Right cardiac atrium (tissue), 5 donors: ENCODE results near the gene CYLD. TPM values are rescaled to one million over a fixed set of nuclear protein-coding genes. Genes with fewer than 3 reads are reported as not detected.

ENCODE experiments used
- ATAC-seq, 2 donors: fragments of 200-7000 bp; cut with Tn5 transposase; one replicate each; pipeline versions ENCODE4 v1.8.0 to v1.9.1; 2020; ENCODE audit warnings: moderate library complexity in 2 of 2, mild to moderate bottlenecking in 1 of 2
- DNase-seq, 3 donors: peaks; one replicate each; pipeline ENCODE4 v3.0.0-alpha.2; 2020
- H3K27ac ChIP-seq: one replicate; pipeline ENCODE4 v1.5.1; 2013; ENCODE audit warnings: mild to moderate bottlenecking, low read length, control low read depth, moderate library complexity
- H3K27me3 ChIP-seq: one replicate; pipeline ENCODE4 v1.6.1; 2013; ENCODE audit not compliant: control insufficient read depth, insufficient read depth
- H3K4me1 ChIP-seq: one replicate; pipeline ENCODE4 v1.6.1; 2013; ENCODE audit warnings: low read length; ENCODE audit not compliant: control insufficient read depth, insufficient read depth
- H3K4me3 ChIP-seq: one replicate; pipeline ENCODE4 v1.5.1; 2013; ENCODE audit warnings: low read length, control low read depth
- H3K9me3 ChIP-seq: one replicate; pipeline ENCODE4 v1.6.1; 2013; ENCODE audit warnings: low read length; ENCODE audit not compliant: control insufficient read depth
- WGBS: extraction: QIAGEN DNeasy Blood & Tissue Kit; methylation state at CpG from one replicate; pipeline ENCODE4 v1.1.7; 2013; 5-methylcytosine and 5-hydroxymethylcytosine counted together
- intact Hi-C, 4 donors: fragments of 100-400 bp; cut with DNase I; formaldehyde crosslinking; loops; one replicate each; pipeline versions ENCODE4 v1.11.0 to v1.14.0; 2022 to 2023
- polyA plus RNA-seq: library from polyadenylated mRNA; stranded (reverse); fragments of 200-250 nt; gene quantifications from one replicate; pipeline ENCODE4 v1.2.3, GENCODE V29; 2013
- total RNA-seq, 4 donors: library from RNA; stranded (reverse); fragmentation: NEBNext Ultra II Directional; extraction: Animal tissue kit (Norgen Biotek cat#: 25700); gene quantifications; one replicate each; pipeline ENCODE4 v1.2.1, GENCODE V29; 2021
- donor health status: healthy with polysubstance abuse.
- donor health status: DM: no; HTN: yes; CAD: no.
- donor health status: DM: no; HTN: no; CAD: no.
- donor health status: DM: no; HTN: yes; CAD: no; lungs with severe emphysema.
- donor health status: DM: yes; HTN: yes; CAD: no.

CYLD gene
- total and polyA plus RNA-seq, 5 donors = 10.0 to 35.7 (median 32.9) TPM

DNA sequence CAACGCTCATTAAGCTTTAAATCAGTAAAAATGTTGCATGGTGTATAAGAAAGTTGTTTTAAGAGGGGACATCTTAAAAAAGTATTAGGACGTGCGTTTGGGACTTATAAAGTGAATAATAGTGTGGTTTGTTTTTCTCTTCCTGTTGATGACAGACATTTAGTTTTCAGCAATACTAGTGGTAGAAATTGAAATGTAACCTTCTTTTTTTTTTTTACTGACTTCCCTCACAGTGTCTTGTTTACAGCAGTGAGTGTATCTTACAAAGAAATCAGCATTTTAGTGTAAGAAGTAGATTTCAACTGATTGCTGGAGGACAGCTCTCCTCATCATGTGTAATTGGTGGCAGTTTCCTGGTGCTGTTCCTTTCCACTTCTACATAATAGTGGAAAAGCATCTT lies 39.6 kb downstream of the CYLD start:
- Histone ChIP-seq H3K4me1 (no peaks in the 10 kb centered on the region), H3K4me3 (no peak overlapping the region), H3K27ac (no peak overlapping the region), H3K9me3 (no peaks in the 10 kb centered on the region), H3K27me3 (no peaks in the 10 kb centered on the region)
- DNase-seq (no peak), ATAC-seq (no peak)
- intact Hi-C loops = no loop called here
- 90% methylated on average over 3 of the region's 3 CpGs for WGBS

DNA sequence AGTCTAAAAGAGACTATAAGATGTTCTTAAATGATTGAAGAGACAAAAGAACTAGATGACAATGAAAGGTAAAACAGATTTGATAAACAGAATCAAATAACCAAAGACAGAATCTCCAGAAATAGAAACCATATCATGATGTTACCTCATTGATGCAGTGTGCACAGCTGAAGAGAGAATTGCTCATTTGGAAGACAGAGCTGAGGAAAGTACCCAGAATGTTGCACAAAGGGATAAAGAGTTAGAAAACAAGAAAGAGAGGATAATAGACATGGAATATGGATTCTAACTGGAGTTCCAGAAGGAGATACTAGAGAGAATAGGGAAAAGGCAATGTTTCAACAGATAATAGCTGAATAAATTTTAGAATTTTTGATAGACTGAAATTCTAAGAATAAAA lies 47.9 kb downstream of the CYLD start:
- H3K4me1 ChIP-seq = no peaks in the 10 kb centered on the region
- no peak overlapping the region for H3K4me3 ChIP-seq
- intact Hi-C loops = no loop called here
- H3K27me3 ChIP-seq = no peaks in the 10 kb centered on the region
- ATAC-seq (no peak), DNase-seq (no peak)
- H3K9me3 ChIP-seq = no peaks in the 10 kb centered on the region
- H3K27ac ChIP-seq = no peak overlapping the region

DNA sequence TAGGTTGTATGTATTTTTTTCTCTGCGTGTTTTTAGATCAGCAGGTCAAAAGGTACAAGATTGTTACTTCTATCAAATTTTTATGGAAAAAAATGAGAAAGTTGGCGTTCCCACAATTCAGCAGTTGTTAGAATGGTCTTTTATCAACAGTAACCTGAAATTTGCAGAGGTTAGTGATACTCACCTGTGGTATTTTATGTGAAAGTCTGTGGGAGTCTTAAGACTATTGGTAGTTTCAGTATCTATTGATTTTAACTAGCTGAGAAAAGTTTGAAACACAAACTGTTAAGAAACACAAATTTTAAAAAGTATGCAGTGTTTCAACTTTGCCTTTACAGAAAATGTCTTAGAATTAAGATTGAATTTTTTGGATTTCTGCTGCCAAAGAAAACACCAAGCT lies 49.6 kb downstream of the CYLD start:
- intact Hi-C loops = no loop called here
- no peak overlapping the region for H3K27ac ChIP-seq
- ATAC-seq (no peak), DNase-seq (no peak)
- H3K9me3 ChIP-seq = no peaks in the 10 kb centered on the region
- H3K4me1 ChIP-seq = no peaks in the 10 kb centered on the region
- no peak overlapping the region for H3K4me3 ChIP-seq
- H3K27me3 ChIP-seq = no peaks in the 10 kb centered on the region
- WGBS = 96% methylated on average over 2 of the region's 2 CpGs

DNA sequence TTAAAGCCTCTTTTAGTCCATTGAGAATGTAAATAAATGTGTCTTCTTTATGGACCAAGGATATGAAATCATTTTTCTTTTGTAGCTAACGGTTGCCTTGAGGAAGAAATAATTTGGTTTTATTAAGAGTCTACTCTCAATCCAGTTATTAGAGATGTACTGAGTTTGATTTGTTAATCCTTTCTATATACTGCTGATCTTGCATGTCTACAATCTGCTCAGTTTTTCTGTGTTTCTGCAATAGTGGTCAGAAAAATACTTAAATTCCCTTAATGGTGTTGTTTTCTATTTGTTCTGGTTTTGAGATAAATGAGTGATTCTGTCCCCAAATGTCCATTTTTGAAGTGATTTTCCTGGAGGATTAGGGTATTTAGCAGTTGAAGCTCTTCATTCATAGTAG lies 54.9 kb downstream of the CYLD start:
- Histone ChIP-seq H3K4me1 (no peaks in the 10 kb centered on the region), H3K27ac (no peak overlapping the region), H3K27me3 (no peaks in the 10 kb centered on the region), H3K4me3 (no peak overlapping the region), H3K9me3 (no peaks in the 10 kb centered on the region)
- no peak for DNase-seq
- intact Hi-C loops = no loop called here
- WGBS = 87% methylated on average over 1 of the region's 1 CpG
- no peak for ATAC-seq

DNA sequence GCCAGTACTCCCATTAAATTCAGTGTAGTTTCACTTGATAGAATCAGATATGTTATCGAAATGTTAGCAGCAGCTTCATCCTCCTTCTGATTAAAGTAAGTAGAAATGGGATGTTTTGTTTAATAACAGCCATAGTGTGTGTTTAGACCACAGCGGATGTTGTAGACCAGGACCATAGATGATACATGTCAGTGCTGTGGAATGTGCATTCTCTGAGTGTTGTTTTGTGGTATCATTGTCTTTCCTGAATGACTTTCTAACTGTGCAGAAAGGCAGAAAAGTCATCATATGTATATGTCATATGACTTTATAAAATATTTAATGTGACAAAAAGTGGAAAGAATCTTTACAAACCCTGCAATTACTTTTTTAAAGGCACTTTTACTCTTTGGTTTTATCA lies 55.6 kb downstream of the CYLD start:
- Histone ChIP-seq H3K27ac (no peak overlapping the region), H3K4me1 (no peaks in the 10 kb centered on the region), H3K27me3 (no peaks in the 10 kb centered on the region), H3K9me3 (no peaks in the 10 kb centered on the region), H3K4me3 (no peak overlapping the region)
- intact Hi-C loops = no loop called here
- no peak for ATAC-seq
- WGBS = 97% methylated on average over 2 of the region's 2 CpGs
- DNase-seq = no peak

DNA sequence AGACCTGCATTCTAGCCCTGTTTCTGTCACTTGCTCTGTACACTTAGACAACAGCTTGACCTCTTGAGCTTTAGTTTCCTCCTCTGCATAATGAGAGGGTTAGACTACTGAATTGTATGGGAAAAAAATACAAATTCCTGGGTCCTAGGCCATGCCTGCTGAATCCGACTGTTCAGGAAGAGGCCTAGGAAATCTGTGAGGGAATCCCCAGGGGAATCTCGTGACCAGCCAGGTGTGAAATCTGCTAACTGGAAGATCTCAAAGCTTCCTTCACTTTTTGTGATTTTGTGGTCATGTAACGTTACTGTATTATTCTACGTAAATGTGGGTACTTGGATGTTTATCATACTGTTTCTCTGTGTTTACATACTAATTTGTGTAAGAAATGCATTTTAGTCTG lies 58.2 kb downstream of the CYLD start:
- no peaks in the 10 kb centered on the region for H3K27me3 ChIP-seq
- ATAC-seq (no peak), DNase-seq (no peak)
- 91% methylated on average over 4 of the region's 4 CpGs for WGBS
- H3K27ac ChIP-seq = no peak overlapping the region
- no peaks in the 10 kb centered on the region for H3K9me3 ChIP-seq
- H3K4me1 ChIP-seq = no peaks in the 10 kb centered on the region
- intact Hi-C loops = loop anchor here in 2 of 4 donors (10.0 kb wide), 2 partner anchors 115 to 125 kb away; partner anchors contain the start of gene SNX20 (in 1 of the 2)
- no peak overlapping the region for H3K4me3 ChIP-seq

DNA sequence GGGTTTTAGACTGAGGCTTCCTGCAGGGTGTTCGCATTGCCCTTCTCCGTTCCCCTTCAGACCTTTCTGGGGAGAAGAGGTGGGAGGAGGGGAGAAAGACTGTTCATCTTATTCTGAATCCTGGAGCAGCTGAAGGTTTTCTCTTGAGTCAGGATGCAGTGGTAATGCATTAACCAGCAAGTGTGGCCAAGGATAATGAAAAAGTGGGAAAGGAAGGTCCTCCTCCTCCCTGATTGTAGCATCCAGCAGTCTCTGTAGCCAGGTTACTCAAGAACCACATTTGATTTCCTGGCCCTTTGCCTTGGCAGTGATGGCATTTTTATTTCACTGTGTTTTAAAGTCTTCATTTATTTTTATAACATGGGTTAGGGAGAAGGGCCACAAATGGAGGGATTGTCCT lies 59.1 kb downstream of the CYLD start:
- DNase-seq = no peak
- H3K27ac ChIP-seq = no peak overlapping the region
- no peaks in the 10 kb centered on the region for H3K9me3 ChIP-seq
- intact Hi-C loops = loop anchor here in 2 of 4 donors (10.0 kb wide), 2 partner anchors 116 to 126 kb away; partner anchors contain the start of gene SNX20 (in 1 of the 2)
- H3K27me3 ChIP-seq = no peaks in the 10 kb centered on the region
- 86% methylated on average over 2 of the region's 2 CpGs for WGBS
- H3K4me3 ChIP-seq = no peak overlapping the region
- no peaks in the 10 kb centered on the region for H3K4me1 ChIP-seq
- ATAC-seq = no peak

DNA sequence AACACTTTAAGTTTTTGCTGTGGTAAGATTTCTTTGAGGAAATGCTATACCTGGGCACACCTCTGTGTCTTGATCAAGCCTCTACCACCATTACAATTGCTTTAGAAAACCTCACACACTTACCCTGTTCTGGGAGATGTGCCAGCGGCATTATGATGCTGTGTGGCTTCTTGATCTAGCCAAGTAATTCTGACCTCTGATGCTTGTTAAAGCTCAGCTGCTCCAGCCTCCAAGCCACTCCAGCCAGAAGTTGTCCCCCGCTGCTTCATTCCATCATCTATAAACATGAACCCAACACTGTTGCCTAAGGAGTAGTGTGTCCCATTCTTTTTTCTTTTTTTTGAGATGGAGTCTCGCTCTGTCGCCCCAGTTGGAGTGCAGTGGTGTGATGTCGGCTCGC lies 60.1 kb downstream of the CYLD start:
- no peaks in the 10 kb centered on the region for H3K4me1 ChIP-seq
- WGBS = 88% methylated on average over 6 of the region's 6 CpGs
- intact Hi-C loops = loop anchor here in 2 of 4 donors (10.0 kb wide), 2 partner anchors 117 to 127 kb away; partner anchors contain the start of gene SNX20 (in 1 of the 2)

DNA sequence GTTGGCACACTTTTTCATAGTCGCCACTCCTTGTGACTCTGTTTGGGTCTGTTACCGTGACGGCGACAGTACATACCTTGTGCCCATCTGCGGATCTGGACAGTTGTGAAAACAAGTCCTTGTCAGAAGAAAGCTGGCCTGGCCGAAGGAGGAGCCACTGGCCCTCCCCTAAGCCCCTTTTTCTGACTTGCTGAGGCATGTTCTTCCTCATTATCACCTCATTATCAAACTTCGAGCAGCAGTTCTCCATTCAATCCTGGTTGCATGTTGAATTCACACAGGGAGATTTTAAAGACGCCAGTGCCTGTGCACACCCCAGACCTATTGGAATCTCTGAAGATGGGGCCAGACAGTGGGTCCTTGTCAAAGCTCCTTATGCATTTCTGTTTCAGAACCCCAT lies 61.1 kb downstream of the CYLD start:
- no peaks in the 10 kb centered on the region for H3K9me3 ChIP-seq
- 64% methylated on average over 8 of the region's 8 CpGs for WGBS
- DNase-seq (no peak), ATAC-seq (no peak)
- no peak overlapping the region for H3K4me3 ChIP-seq
- intact Hi-C loops = loop anchor here in 2 of 4 donors (10.0 kb wide), 2 partner anchors 118 to 128 kb away; partner anchors contain the start of gene SNX20 (in 1 of the 2)
- no peaks in the 10 kb centered on the region for H3K27me3 ChIP-seq
- no peaks in the 10 kb centered on the region for H3K4me1 ChIP-seq
- no peak overlapping the region for H3K27ac ChIP-seq

More for the DNA sequence above, 60.1 kb downstream of the CYLD start:
- no peak overlapping the region for H3K4me3 ChIP-seq
- DNase-seq = peak in 1 of 3 donors; percentile 48
- no peaks in the 10 kb centered on the region for H3K27me3 ChIP-seq
- ATAC-seq = no peak
- H3K27ac ChIP-seq = no peak overlapping the region
- no peaks in the 10 kb centered on the region for H3K9me3 ChIP-seq

DNA sequence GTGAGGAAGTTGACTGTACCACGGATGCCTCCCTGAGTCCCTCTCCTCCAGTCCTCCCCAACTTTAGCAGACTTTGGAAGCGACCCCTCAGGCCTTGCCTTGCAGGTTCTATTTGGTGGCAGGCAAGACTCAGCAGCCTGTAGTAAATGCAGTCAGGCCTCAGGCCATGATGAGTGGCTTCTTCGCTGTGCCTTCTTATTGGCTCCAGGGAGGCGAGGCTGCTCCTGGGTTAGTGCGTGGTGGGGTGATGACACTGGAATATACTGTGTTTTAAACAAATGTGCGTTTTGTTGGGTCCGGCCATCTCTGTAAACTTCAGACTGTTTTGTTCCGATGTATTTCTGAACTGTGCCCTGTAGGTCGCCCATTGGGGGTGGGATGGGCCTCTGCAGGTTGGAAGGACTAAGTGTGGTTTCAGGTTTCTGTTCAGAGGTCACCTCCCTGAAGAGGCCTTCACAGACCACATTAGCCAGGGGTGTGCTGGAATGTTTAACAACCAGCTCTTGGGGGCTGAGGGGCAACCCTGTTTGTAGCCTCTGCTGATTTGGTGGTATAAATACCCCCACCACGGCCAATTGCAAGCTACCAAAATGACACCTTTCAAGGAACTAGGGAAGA lies 62.5 kb downstream of the CYLD start:
- no peaks in the 10 kb centered on the region for H3K9me3 ChIP-seq
- intact Hi-C loops = loop anchor here in 2 of 4 donors (10.0 kb wide), 2 partner anchors 120 to 130 kb away; partner anchors contain the start of gene SNX20 (in 1 of the 2)
- no peak overlapping the region for H3K4me3 ChIP-seq
- no peak overlapping the region for H3K27ac ChIP-seq
- ATAC-seq (no peak), DNase-seq (no peak)
- no peaks in the 10 kb centered on the region for H3K4me1 ChIP-seq
- H3K27me3 ChIP-seq = no peaks in the 10 kb centered on the region
- WGBS = 89% methylated on average over 10 of the region's 10 CpGs

DNA sequence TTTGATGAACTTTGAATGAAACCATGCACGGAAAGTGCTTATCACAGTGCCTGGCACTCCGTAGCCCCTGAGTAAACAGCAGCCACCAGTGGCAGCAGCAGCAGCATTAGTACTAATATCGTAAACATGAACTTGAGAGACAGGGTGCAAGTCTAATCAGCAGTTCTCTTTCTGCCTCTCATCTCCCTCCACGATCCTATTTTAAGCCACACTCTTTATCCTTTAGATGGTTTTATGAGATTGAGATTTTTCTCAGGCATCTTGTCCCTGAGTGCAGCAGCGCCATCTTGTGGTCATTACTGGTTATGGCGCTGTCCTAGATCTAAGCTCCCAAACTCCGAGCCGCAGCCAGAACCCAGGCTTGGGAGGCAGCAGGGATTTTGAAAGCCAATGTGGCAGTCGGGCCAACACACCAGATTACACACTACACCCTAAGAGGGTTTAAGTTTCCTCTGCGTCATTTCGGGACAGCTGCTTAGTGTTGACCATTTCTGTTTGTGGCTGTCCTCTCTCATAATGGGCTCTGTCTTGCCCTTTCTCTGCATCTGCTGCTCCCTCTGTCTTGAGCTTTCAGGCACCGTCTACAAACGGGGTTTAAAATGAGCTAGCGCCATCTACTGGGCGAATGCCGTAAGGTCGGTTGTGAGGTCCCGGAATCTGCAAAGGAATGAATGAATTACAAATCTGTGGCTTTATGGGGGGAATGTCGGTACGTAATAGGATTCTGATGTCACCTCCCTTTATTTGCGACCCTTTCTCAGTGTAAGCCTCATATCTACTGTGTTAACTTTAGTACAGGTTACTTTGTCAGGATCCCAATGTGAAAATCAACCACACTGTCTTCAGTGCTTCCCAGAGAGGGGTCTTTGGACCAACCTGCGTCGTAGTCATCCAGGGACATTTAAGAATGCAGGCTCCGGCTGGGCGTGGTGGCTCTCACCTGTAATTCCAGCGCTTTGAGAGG lies 64.5 kb downstream of the CYLD start:
- intact Hi-C loops = loop anchor here in 2 of 4 donors (10.0 kb wide), 2 partner anchors 122 to 132 kb away; partner anchors contain the start of gene SNX20 (in 1 of the 2)
- DNase-seq = peak; percentile 83 to 93 (median 89)
- WGBS = 10% methylated on average over 26 of the region's 26 CpGs
- Histone ChIP-seq H3K9me3 (no peaks in the 10 kb centered on the region), H3K27ac (peak overlapping the region; percentile 65), H3K4me3 (peak overlapping the region; percentile 41), H3K27me3 (no peaks in the 10 kb centered on the region), H3K4me1 (no peaks in the 10 kb centered on the region)
- peak; percentile 93 to 94 for ATAC-seq
